Measurements from ENCODE around the gene NR2C2.

Gene NR2C2

GRCh38 chr3:15096046-15096445 is 148.7 kb downstream of the NR2C2 start:
- H3K27ac ChIP-seq: no peak overlapping the region
- no peak for TF ChIP-seq CTCF (conservative IDR thresholded peaks at IDR 0.05)

GRCh38 chr3:15097891-15098290 is 150.5 kb downstream of the NR2C2 start:
- TF ChIP-seq CTCF (conservative IDR thresholded peaks at IDR 0.05): no peak
- H3K27ac ChIP-seq: peak overlapping the region; percentile 88; the same call in 1 of the 2 replicates
